Lung (tissue), 12 donors: ENCODE data around the gene PRSS27. TPM values are rescaled to one million over a fixed set of nuclear protein-coding genes. Genes with fewer than 3 reads are reported as not detected.

ENCODE experiments used
- ATAC-seq: fragments of 200-7000 bp; cut with Tn5 transposase; one replicate; pipeline ENCODE4 v1.9.1; 2020; ENCODE audit warnings: moderate number of reproducible peaks; ENCODE audit not compliant: insufficient read depth, low FRiP score
- DNase-seq, 3 donors: peaks; one replicate each; pipeline ENCODE4 v3.0.0-alpha.2; 2013 to 2017
- H3K27ac ChIP-seq, 2 donors: one replicate each; pipeline ENCODE4 v1.5.1; 2013; ENCODE audit warnings: mild to moderate bottlenecking in 2 of 2, moderate library complexity in 2 of 2, control low read depth in 1 of 2, inconsistent platforms in 1 of 2, low read depth in 1 of 2, low read length in 1 of 2
- H3K27me3 ChIP-seq, 3 donors: one replicate each; pipeline ENCODE4 v1.5.1; 2013; ENCODE audit warnings: low read length in 2 of 3; ENCODE audit not compliant: control insufficient read depth in 3 of 3, insufficient read depth in 3 of 3
- H3K36me3 ChIP-seq, 4 donors: one replicate each; pipeline ENCODE4 v1.5.1; 2013; ENCODE audit warnings: low read length in 4 of 4, mild to moderate bottlenecking in 1 of 4, moderate library complexity in 1 of 4; ENCODE audit not compliant: control insufficient read depth in 4 of 4, insufficient read depth in 4 of 4
- H3K4me1 ChIP-seq, 5 donors: one replicate each; pipeline ENCODE4 v1.5.1; 2013; ENCODE audit warnings: low read length in 5 of 5, mild to moderate bottlenecking in 2 of 5, moderate library complexity in 1 of 5; ENCODE audit not compliant: control insufficient read depth in 5 of 5, insufficient read depth in 5 of 5
- H3K4me3 ChIP-seq: one replicate; pipeline ENCODE4 v1.5.1; 2013; ENCODE audit warnings: mild to moderate bottlenecking, control low read depth, moderate library complexity
- H3K9ac ChIP-seq, 2 donors: one replicate each; pipeline ENCODE4 v1.5.1; 2013; ENCODE audit warnings: low read length in 2 of 2, control low read depth in 1 of 2; ENCODE audit not compliant: insufficient read depth in 1 of 2
- H3K9me3 ChIP-seq, 4 donors: one replicate each; pipeline ENCODE4 v1.5.1; 2013; ENCODE audit warnings: low read length in 3 of 4, mild to moderate bottlenecking in 1 of 4, moderate library complexity in 1 of 4; ENCODE audit not compliant: control insufficient read depth in 4 of 4, insufficient read depth in 3 of 4
- CTCF ChIP-seq: IDR thresholded peaks from 2 replicates; pipeline ENCODE4 v1.5.1; 2012; ENCODE audit warnings: mild to moderate bottlenecking; ENCODE audit errors: control extremely low read depth, extremely low read depth
- whole genome bisulfite sequencing, 2 donors: extraction: QIAGEN DNeasy Blood & Tissue Kit; methylation state at CpG; one replicate each; pipeline ENCODE4 v1.1.7; 2013; 5-methylcytosine and 5-hydroxymethylcytosine counted together
- polyA plus RNA-seq, 2 donors: library from polyadenylated mRNA; stranded (reverse); fragments of 200-250 nt; gene quantifications; one replicate each; pipeline ENCODE4 v1.2.1, GENCODE V29; 2013
- total RNA-seq, 2 donors: library from RNA; depleted of rRNA in 1 of 2; stranded (reverse); fragments of >200 nt in 1 of 2; gene quantifications; one replicate each; pipeline ENCODE4 v1.2.1, GENCODE V29; 2014 to 2021
- donor health status: control.
- donor health status: control.
- donor health status: Bipolar disorder and iron deficiency.
- donor health status: healthy.
- donor health status: DM: yes; HTN: yes; CAD: no.

Gene PRSS27
- total and polyA plus RNA-seq, 4 donors, result 1.1 to 2.5 (median 2.1) TPM

GRCh38 chr16:2710711-2711231 lies 9.3 kb downstream of the PRSS27 start:
- WGBS, 2 donors, result 78 to 80% methylated on average over 11 of the region's 11 CpGs
- Histone ChIP-seq H3K4me1 (peaks cover 0 to under 1% (median 0%) of the 10 kb centered on the region in 5 donors), H3K4me3 (no peak overlapping the region), H3K27me3 (no peaks in the 10 kb centered on the region), H3K36me3 (peaks cover 2 to 39% (median 8%) of the 10 kb centered on the region in 4 donors), H3K9me3 (no peaks in the 10 kb centered on the region), H3K27ac (no peak overlapping the region), H3K9ac (no peak overlapping the region)
- DNase-seq (no peak), ATAC-seq (no peak)
- TF ChIP-seq CTCF, result no peak

- no peak overlapping the region for H3K9ac ChIP-seq
- WGBS, 2 donors, result 81 to 87% methylated on average over 20 of the region's 20 CpGs
- no peak overlapping the region for H3K27ac ChIP-seq
- no peak overlapping the region for H3K4me3 ChIP-seq
- H3K36me3 ChIP-seq, result peaks cover 2 to 45% (median 8%) of the 10 kb centered on the region in 4 donors
- DNase-seq (no peak), ATAC-seq (no peak)
- TF ChIP-seq CTCF, result no peak
- no peaks in the 10 kb centered on the region for H3K4me1 ChIP-seq
- no peaks in the 10 kb centered on the region for H3K27me3 ChIP-seq
- H3K9me3 ChIP-seq, result no peaks in the 10 kb centered on the region
These were observed 9.9 kb downstream of the PRSS27 start for GRCh38 chr16:2710021-2710710.

GRCh38 chr16:2709588-2709984 lies 10.4 kb downstream of the PRSS27 start:
- WGBS, 2 donors, result 94 to 95% methylated on average over 10 of the region's 10 CpGs

More at GRCh38 chr16:2709588-2709984, 10.4 kb downstream of the PRSS27 start:
- TF ChIP-seq CTCF, result no peak
- H3K9me3 ChIP-seq, result no peaks in the 10 kb centered on the region
- no peaks in the 10 kb centered on the region for H3K4me1 ChIP-seq
- peaks cover 2 to 51% (median 8%) of the 10 kb centered on the region in 4 donors for H3K36me3 ChIP-seq
- ATAC-seq, result no peak
- no peak overlapping the region for H3K9ac ChIP-seq
- no peak overlapping the region for H3K27ac ChIP-seq
- no peaks in the 10 kb centered on the region for H3K27me3 ChIP-seq
- no peak overlapping the region for H3K4me3 ChIP-seq
- no peak for DNase-seq
